Muscle of arm (tissue), 12 donors: ENCODE measurements around the gene PSMD8. TPM values are rescaled to one million over a fixed set of nuclear protein-coding genes. Genes with fewer than 3 reads are reported as not detected.
A peak's percentile ranks its signal among the peaks of the same experiment; 100 is the strongest.
"Not testable (repeated sequence)": the region's sequence is repeated elsewhere in the genome, so short reads cannot be mapped to it uniquely, and the experiment has no call there.

Experiments used
- DNase-seq: peaks from one replicate; pipeline ENCODE4 v3.0.0-alpha.2; 2013
- polyA plus RNA-seq, 12 donors: library from polyadenylated mRNA; unstranded; fragments of 120-200 nt; gene quantifications; one replicate each; pipeline ENCODE4 v1.2.1, GENCODE V29; 2013; ENCODE audit not compliant: insufficient read length in 12 of 12

PSMD8 gene
- polyA plus RNA-seq, 12 donors: 111 to 140 (median 119) TPM; not detected in 1

- DNase-seq: peak; percentile 97
Measured at GRCh38 chr19:38402967-38403674, 28.8 kb downstream of the PSMD8 start, which contains the start of gene FAM98C. FAM98C (plus strand) TSS chr19:38403093; CDS start chr19:38403154, 61 bp downstream.

GRCh38 chr19:38404858-38405257 lies 30.5 kb downstream of the PSMD8 start:
- DNase-seq: no peak

GRCh38 chr19:38405276-38405675 lies 30.9 kb downstream of the PSMD8 start:
- DNase-seq: no peak

GRCh38 chr19:38409631-38410133 lies 35.3 kb downstream of the PSMD8 start:
- DNase-seq: peak; percentile 73

- not testable (repeated sequence) for DNase-seq
Measured at GRCh38 chr19:38410407-38410806, 36.0 kb downstream of the PSMD8 start.

- no peak for DNase-seq
Measured at GRCh38 chr19:38411041-38411712, 36.8 kb downstream of the PSMD8 start.

- not testable (repeated sequence) for DNase-seq
Measured at GRCh38 chr19:38411898-38412297, 37.5 kb downstream of the PSMD8 start.

GRCh38 chr19:38412491-38412890 lies 38.1 kb downstream of the PSMD8 start:
- no peak for DNase-seq

GRCh38 chr19:38412961-38413360 lies 38.6 kb downstream of the PSMD8 start:
- DNase-seq: no peak

- DNase-seq: no peak
Measured at GRCh38 chr19:38413416-38413815, 39.0 kb downstream of the PSMD8 start.

- no peak for DNase-seq
Measured at GRCh38 chr19:38417146-38417543, 42.8 kb downstream of the PSMD8 start.

GRCh38 chr19:38417544-38418506 lies 43.5 kb downstream of the PSMD8 start:
- DNase-seq: peak; percentile 23

GRCh38 chr19:38420935-38421334 lies 46.6 kb downstream of the PSMD8 start:
- no peak for DNase-seq

- DNase-seq: no peak
Measured at GRCh38 chr19:38421856-38422255, 47.5 kb downstream of the PSMD8 start.

- no peak for DNase-seq
Measured at GRCh38 chr19:38422438-38422837, 48.1 kb downstream of the PSMD8 start.

GRCh38 chr19:38424272-38424671 lies 49.9 kb downstream of the PSMD8 start:
- no peak for DNase-seq

- DNase-seq: no peak
Measured at GRCh38 chr19:38425222-38425809, 50.9 kb downstream of the PSMD8 start.

GRCh38 chr19:38425810-38426466 lies 51.6 kb downstream of the PSMD8 start, which contains the start of gene RASGRP4:
RASGRP4 (minus strand) TSS chr19:38426219; CDS start chr19:38426091, 128 bp downstream.
- DNase-seq: no peak

GRCh38 chr19:38427035-38427677 lies 52.8 kb downstream of the PSMD8 start:
- DNase-seq: not testable (repeated sequence)
